Tibial nerve (tissue), 4 donors: ENCODE results near the gene CCDC102B. TPM values are rescaled to one million over a fixed set of nuclear protein-coding genes. Genes with fewer than 3 reads are reported as not detected.

ENCODE experiments used
- DNase-seq, 2 donors: peaks; one replicate each; pipeline ENCODE4 v3.0.0-alpha.2; 2019; ENCODE audit warnings: low spot score in 2 of 2
- H3K27ac ChIP-seq, 4 donors: fragments of 200-600 bp; sonication (generic) in 3 of 4; one replicate each; pipeline ENCODE4 v1.5.1; 2017 to 2019; ENCODE audit warnings: mild to moderate bottlenecking in 1 of 4
- H3K27me3 ChIP-seq, 2 donors: fragments of 200-600 bp; sonication (generic) in 1 of 2; one replicate each; pipeline versions ENCODE4 v1.5.1 to v1.6.0; 2017 to 2019
- H3K36me3 ChIP-seq, 3 donors: fragments of 200-600 bp; sonication (generic); one replicate each; pipeline ENCODE4 v1.5.1; 2018 to 2019
- H3K4me1 ChIP-seq, 4 donors: fragments of 200-600 bp; sonication (generic) in 3 of 4; one replicate each; pipeline ENCODE4 v1.5.1; 2017 to 2019
- H3K4me3 ChIP-seq, 4 donors: fragments of 200-600 bp; sonication (generic) in 3 of 4; one replicate each; pipeline ENCODE4 v1.5.1; 2017 to 2019; ENCODE audit warnings: mild to moderate bottlenecking in 1 of 4, moderate library complexity in 1 of 4
- H3K9me3 ChIP-seq, 4 donors: fragments of 200-600 bp; sonication (generic) in 3 of 4; one replicate each; pipeline ENCODE4 v1.5.1; 2017 to 2019
- EP300 ChIP-seq, 2 donors: sonication (generic); formaldehyde crosslinking; IDR thresholded peaks; one replicate each; pipeline ENCODE4 v1.6.1; 2017; ENCODE audit warnings: antibody characterized with exemption in 2 of 2, mild to moderate bottlenecking in 1 of 2
- POLR2A ChIP-seq, 2 donors: fragments of 450-650 bp; IDR thresholded peaks; one replicate each; pipeline ENCODE4 v1.6.1; 2017; ENCODE audit warnings: antibody characterized with exemption in 2 of 2, mild to moderate bottlenecking in 2 of 2, moderate library complexity in 2 of 2
- WGBS, 2 donors: methylation state at CpG; one replicate each; pipeline ENCODE4 v1.1.5; 2018; 5-methylcytosine and 5-hydroxymethylcytosine counted together
- total RNA-seq, 4 donors: library from RNA; depleted of rRNA; stranded (reverse); fragments of >200 nt; gene quantifications; one replicate each; pipeline ENCODE4 v1.1.0, GENCODE V29; 2016
- TF ChIP-seq, protein P1 (sequence below), 5 experiments: fragments of 200-600 bp in 3 of 5; fragments of 450-650 bp in 2 of 5; sonication (generic) in 3 of 5; IDR thresholded peaks; one replicate each; pipeline ENCODE4 v1.5.1; 2016 to 2019; ENCODE audit warnings: antibody characterized with exemption in 5 of 5, mild to moderate bottlenecking in 3 of 5, moderate library complexity in 2 of 5

CCDC102B gene
- total RNA-seq, result 10 to 100 TPM in 3 of 4 donors, 1 to 10 TPM in 1; 5.7 to 27.5 (median 15.3) TPM

DNA sequence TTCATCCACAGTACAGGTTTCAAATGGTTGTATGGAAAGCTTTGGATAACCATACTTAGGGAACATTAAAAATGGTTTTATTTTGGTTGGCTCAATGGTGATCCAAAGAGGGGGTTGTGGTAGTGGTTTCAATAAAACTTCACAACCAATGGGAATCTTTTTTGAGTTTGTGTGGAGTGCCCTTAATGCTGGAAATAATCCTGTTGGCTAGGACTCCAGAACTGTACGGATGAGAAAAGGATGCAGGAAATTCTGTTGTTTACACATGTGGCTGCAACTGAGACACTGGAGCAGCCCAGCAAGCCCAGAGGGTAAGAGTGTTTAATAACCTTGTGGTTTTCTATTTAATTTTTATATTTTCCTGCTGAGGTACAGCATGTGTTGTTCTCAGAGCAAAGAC is at the start of gene CCDC102B:
TSS of gene CCDC102B (plus strand) at position 210 of the 400 bp plus-strand sequence. CDS start 38,684 bp downstream, outside the sequence.
- Histone ChIP-seq H3K4me1 (peaks cover 0 to 22% (median 0%) of the 10 kb centered on the region in 4 donors), H3K4me3 (peak within 1 kb of the TSS in 1 of 4 donors; percentile 7), H3K9me3 (no peaks in the 10 kb centered on the region), H3K27ac (no peak within 1 kb of the TSS), H3K27me3 (no peaks in the 10 kb centered on the region), H3K36me3 (no peaks in the 10 kb centered on the region)
- TF ChIP-seq EP300 (IDR thresholded peaks at IDR 0.05) (no peak), POLR2A (IDR thresholded peaks at IDR 0.05) (no peak)
- TF ChIP-seq, protein P1, sequence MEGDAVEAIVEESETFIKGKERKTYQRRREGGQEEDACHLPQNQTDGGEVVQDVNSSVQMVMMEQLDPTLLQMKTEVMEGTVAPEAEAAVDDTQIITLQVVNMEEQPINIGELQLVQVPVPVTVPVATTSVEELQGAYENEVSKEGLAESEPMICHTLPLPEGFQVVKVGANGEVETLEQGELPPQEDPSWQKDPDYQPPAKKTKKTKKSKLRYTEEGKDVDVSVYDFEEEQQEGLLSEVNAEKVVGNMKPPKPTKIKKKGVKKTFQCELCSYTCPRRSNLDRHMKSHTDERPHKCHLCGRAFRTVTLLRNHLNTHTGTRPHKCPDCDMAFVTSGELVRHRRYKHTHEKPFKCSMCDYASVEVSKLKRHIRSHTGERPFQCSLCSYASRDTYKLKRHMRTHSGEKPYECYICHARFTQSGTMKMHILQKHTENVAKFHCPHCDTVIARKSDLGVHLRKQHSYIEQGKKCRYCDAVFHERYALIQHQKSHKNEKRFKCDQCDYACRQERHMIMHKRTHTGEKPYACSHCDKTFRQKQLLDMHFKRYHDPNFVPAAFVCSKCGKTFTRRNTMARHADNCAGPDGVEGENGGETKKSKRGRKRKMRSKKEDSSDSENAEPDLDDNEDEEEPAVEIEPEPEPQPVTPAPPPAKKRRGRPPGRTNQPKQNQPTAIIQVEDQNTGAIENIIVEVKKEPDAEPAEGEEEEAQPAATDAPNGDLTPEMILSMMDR (IDR thresholded peaks at IDR 0.05), result no peak
- DNase-seq, result no peak
- WGBS, 2 donors, result 22 to 43% methylated on average over 1 of the region's 1 CpG

DNA sequence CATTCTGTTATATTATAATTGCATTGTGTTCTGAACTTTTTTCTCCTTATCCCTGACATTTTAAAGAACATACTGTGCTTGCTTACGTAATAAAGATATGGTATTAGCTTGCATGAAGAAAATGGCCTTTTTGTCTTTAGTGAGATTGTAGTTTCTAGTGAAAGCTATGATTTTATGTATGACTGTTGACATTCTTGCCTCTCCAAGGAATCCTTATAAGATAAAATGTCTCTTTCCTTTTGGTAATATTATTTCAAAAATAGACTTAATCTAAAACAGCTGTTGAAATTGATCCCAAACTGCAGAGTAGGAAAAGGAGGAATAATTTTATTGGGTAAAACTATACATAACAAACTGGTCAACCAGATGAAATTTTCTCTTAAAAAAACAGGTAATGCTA is 40.8 kb upstream of the CCDC102B start:
- Histone ChIP-seq H3K27ac (no peak overlapping the region), H3K36me3 (no peaks in the 10 kb centered on the region), H3K4me1 (no peaks in the 10 kb centered on the region), H3K9me3 (peaks cover 0 to 17% (median 0%) of the 10 kb centered on the region in 4 donors), H3K4me3 (no peak overlapping the region), H3K27me3 (no peaks in the 10 kb centered on the region)
- no peak for DNase-seq
- TF ChIP-seq POLR2A (IDR thresholded peaks at IDR 0.05), result no peak
- TF ChIP-seq, protein P1 (IDR thresholded peaks at IDR 0.05), result no peak
- no peak for TF ChIP-seq EP300 (IDR thresholded peaks at IDR 0.05)
- whole genome bisulfite sequencing, 2 donors, result 41 to 61% methylated on average over 1 of the region's 1 CpG

DNA sequence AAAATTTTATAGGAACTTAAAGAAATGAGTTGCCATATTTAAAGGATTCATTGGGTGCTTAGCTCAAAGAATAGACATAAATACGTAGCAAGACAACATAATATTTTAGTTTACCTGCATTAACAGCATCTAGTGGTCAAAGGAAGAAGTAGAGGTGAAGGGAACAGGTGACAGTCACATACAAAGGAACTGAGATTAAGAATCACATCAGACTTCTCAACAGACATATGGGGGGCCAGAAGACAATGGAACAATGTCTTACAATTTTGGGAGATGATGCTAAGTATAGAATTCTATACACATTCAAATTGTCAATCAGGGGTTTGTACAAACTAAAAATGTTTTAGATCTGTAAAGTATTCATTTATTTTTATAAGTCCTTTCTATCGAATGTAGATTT is 38.6 kb upstream of the CCDC102B start:
- WGBS, 2 donors, result 93 to 94% methylated on average over 2 of the region's 2 CpGs
- Histone ChIP-seq H3K36me3 (no peaks in the 10 kb centered on the region), H3K9me3 (peaks cover 0 to 15% (median 0%) of the 10 kb centered on the region in 4 donors), H3K4me1 (peaks cover 0 to 9% (median 0%) of the 10 kb centered on the region in 4 donors), H3K27ac (no peak overlapping the region), H3K4me3 (no peak overlapping the region), H3K27me3 (no peaks in the 10 kb centered on the region)
- TF ChIP-seq, protein P1 (IDR thresholded peaks at IDR 0.05), result no peak
- no peak for TF ChIP-seq EP300 (IDR thresholded peaks at IDR 0.05)
- no peak for TF ChIP-seq POLR2A (IDR thresholded peaks at IDR 0.05)
- DNase-seq, result no peak

DNA sequence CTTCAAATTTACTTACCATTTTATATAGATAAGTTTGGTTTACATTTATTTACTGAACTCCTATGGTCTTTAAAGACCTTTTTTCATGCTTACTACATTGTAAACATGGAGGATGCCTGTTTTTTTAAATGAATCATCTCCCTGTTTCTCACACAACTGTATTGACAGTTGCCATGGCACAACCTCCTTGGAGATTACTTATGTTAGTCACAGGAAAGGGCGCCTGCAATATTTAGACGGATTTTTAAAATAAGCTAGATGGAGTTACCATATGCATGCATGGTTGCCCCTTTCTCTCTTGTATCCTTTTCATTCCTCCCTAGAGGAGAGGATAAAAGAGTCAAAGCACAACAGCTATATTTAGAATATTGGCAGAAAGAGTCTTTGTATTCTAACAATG is 34.8 kb upstream of the CCDC102B start:
- peaks cover 0 to 15% (median 0%) of the 10 kb centered on the region in 4 donors for H3K9me3 ChIP-seq
- DNase-seq, result no peak
- TF ChIP-seq EP300 (IDR thresholded peaks at IDR 0.05) (no peak), POLR2A (IDR thresholded peaks at IDR 0.05) (no peak)
- TF ChIP-seq, protein P1 (IDR thresholded peaks at IDR 0.05), result no peak
- no peaks in the 10 kb centered on the region for H3K27me3 ChIP-seq
- H3K36me3 ChIP-seq, result no peaks in the 10 kb centered on the region
- H3K27ac ChIP-seq, result no peak overlapping the region
- peaks cover 0 to 9% (median 0%) of the 10 kb centered on the region in 4 donors for H3K4me1 ChIP-seq
- no peak overlapping the region for H3K4me3 ChIP-seq
- WGBS, 2 donors, result 49 to 50% methylated on average over 2 of the region's 2 CpGs

DNA sequence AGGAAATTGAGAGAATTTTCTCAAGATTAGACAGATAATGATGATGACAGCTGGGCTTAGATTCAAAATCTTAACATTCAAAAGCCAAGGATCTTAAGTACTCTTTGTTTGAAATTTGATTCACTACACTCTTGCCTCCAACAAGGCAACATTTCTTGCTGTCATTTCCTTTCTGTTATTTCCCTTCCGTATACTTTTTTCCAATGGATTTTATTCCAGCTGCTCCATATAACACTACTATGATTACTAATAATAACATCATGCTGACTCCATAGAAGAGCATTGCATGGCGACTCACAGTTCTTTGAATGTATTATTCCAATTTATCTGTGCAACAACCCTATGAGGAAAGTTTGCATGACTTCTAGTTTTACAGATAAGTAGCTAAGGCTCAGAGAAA is 33.9 kb upstream of the CCDC102B start:
- H3K27ac ChIP-seq, result no peak overlapping the region
- TF ChIP-seq, protein P1 (IDR thresholded peaks at IDR 0.05), result no peak
- TF ChIP-seq EP300 (IDR thresholded peaks at IDR 0.05), result no peak
- no peak for TF ChIP-seq POLR2A (IDR thresholded peaks at IDR 0.05)
- no peaks in the 10 kb centered on the region for H3K27me3 ChIP-seq
- no peaks in the 10 kb centered on the region for H3K36me3 ChIP-seq
- DNase-seq, result no peak
- H3K4me3 ChIP-seq, result no peak overlapping the region
- WGBS, 2 donors, result 73 to 75% methylated on average over 2 of the region's 2 CpGs
- peaks cover 0 to 9% (median 0%) of the 10 kb centered on the region in 4 donors for H3K4me1 ChIP-seq
- peaks cover 0 to 10% (median 0%) of the 10 kb centered on the region in 4 donors for H3K9me3 ChIP-seq
